ENCODE measurements around the gene PTPRM.

PTPRM gene

GRCh38 chr18:8365006-8365405 lies 797.9 kb downstream of the PTPRM start:
- no peak for DNase-seq (ENCODE audit: low spot score)

- no peak for DNase-seq (ENCODE audit: low spot score)
These were observed 798.4 kb downstream of the PTPRM start for GRCh38 chr18:8365528-8365927.

- no peak for DNase-seq (ENCODE audit: low spot score)
These were observed 799.0 kb downstream of the PTPRM start for GRCh38 chr18:8366070-8366469.

- DNase-seq (ENCODE audit: low spot score), result no peak
These were observed 799.5 kb downstream of the PTPRM start for GRCh38 chr18:8366656-8367055.

- DNase-seq (ENCODE audit: low spot score), result peak; percentile 68
These were observed 800.3 kb downstream of the PTPRM start for GRCh38 chr18:8367217-8367988.

- DNase-seq (ENCODE audit: low spot score), result no peak
These were observed 801.5 kb downstream of the PTPRM start for GRCh38 chr18:8368512-8369217.

GRCh38 chr18:8373486-8373885 lies 806.4 kb downstream of the PTPRM start:
- no peak for DNase-seq (ENCODE audit: low spot score)

GRCh38 chr18:8374676-8375075 lies 807.6 kb downstream of the PTPRM start:
- DNase-seq (ENCODE audit: low spot score), result no peak

- DNase-seq (ENCODE audit: low spot score), result peak; percentile 57
These were observed 808.1 kb downstream of the PTPRM start for GRCh38 chr18:8375249-8375648.

GRCh38 chr18:8376113-8376512 lies 809.0 kb downstream of the PTPRM start:
- no peak for DNase-seq (ENCODE audit: low spot score)

- no peak for DNase-seq (ENCODE audit: low spot score)
These were observed 812.2 kb downstream of the PTPRM start for GRCh38 chr18:8379187-8379941.

GRCh38 chr18:8380006-8380405 lies 812.9 kb downstream of the PTPRM start:
- no peak for DNase-seq (ENCODE audit: low spot score)

GRCh38 chr18:8380926-8381325 lies 813.8 kb downstream of the PTPRM start:
- peak; percentile 4 for DNase-seq (ENCODE audit: low spot score)

- DNase-seq (ENCODE audit: low spot score), result no peak
These were observed 814.8 kb downstream of the PTPRM start for GRCh38 chr18:8381821-8382459.

GRCh38 chr18:8385400-8385799 lies 818.3 kb downstream of the PTPRM start:
- no peak for DNase-seq (ENCODE audit: low spot score)

- DNase-seq (ENCODE audit: low spot score), result no peak
These were observed 819.7 kb downstream of the PTPRM start for GRCh38 chr18:8386669-8387380.

GRCh38 chr18:8389391-8390340 lies 822.5 kb downstream of the PTPRM start:
- DNase-seq (ENCODE audit: low spot score), result peak; percentile 72

- DNase-seq (ENCODE audit: low spot score), result no peak
These were observed 824.0 kb downstream of the PTPRM start for GRCh38 chr18:8391068-8391467.

GRCh38 chr18:8396254-8396653 lies 829.1 kb downstream of the PTPRM start:
- no peak for DNase-seq (ENCODE audit: low spot score)

GRCh38 chr18:8397034-8397433 lies 829.9 kb downstream of the PTPRM start:
- no peak for DNase-seq (ENCODE audit: low spot score)

- no peak for DNase-seq (ENCODE audit: low spot score)
These were observed 832.0 kb downstream of the PTPRM start for GRCh38 chr18:8399138-8399537.

Measured in kidney tubule cell (primary cell).